Small intestine (tissue), 7 donors: ENCODE measurements around the gene AP1B1. TPM values are rescaled to one million over a fixed set of nuclear protein-coding genes. Genes with fewer than 3 reads are reported as not detected.

Experiments used
- DNase-seq, 2 donors: peaks; one replicate each; pipeline versions ENCODE4 v3.0.0 to v3.0.0-alpha.2; 2013
- FAIRE-seq: peaks from 2 replicates; lab custom pipeline; 2012; peaks lifted over from hg19 to GRCh38; lab: Jason Lieb, UNC
- H3K27ac ChIP-seq, 3 donors: one replicate each; pipeline ENCODE4 v1.5.1; 2013; ENCODE audit warnings: low read length in 2 of 3, mild to moderate bottlenecking in 2 of 3, control low read depth in 1 of 3, inconsistent platforms in 1 of 3, low read depth in 1 of 3, moderate library complexity in 1 of 3
- H3K27me3 ChIP-seq, 3 donors: one replicate each; pipeline ENCODE4 v1.6.1; 2013; ENCODE audit warnings: low read length in 3 of 3, inconsistent platforms in 1 of 3; ENCODE audit not compliant: control insufficient read depth in 3 of 3, insufficient read depth in 3 of 3
- H3K36me3 ChIP-seq, 3 donors: one replicate each; pipeline ENCODE4 v1.6.1; 2013; ENCODE audit warnings: low read length in 3 of 3, inconsistent platforms in 1 of 3, low read depth in 1 of 3, mild to moderate bottlenecking in 1 of 3, moderate library complexity in 1 of 3; ENCODE audit not compliant: control insufficient read depth in 3 of 3, insufficient read depth in 2 of 3
- H3K4me1 ChIP-seq, 3 donors: one replicate each; pipeline ENCODE4 v1.6.1; 2013; ENCODE audit warnings: low read length in 2 of 3, inconsistent platforms in 1 of 3, low read depth in 1 of 3, mild to moderate bottlenecking in 1 of 3, moderate library complexity in 1 of 3; ENCODE audit not compliant: control insufficient read depth in 3 of 3, insufficient read depth in 2 of 3
- H3K4me3 ChIP-seq, 3 donors: one replicate each; pipeline ENCODE4 v1.5.1; 2013; ENCODE audit warnings: low read length in 3 of 3, control low read depth in 1 of 3, inconsistent platforms in 1 of 3, low read depth in 1 of 3, mild to moderate bottlenecking in 1 of 3, moderate library complexity in 1 of 3
- H3K9me3 ChIP-seq, 2 donors: one replicate each; pipeline ENCODE4 v1.6.1; 2013; ENCODE audit warnings: low read depth in 1 of 2, low read length in 1 of 2; ENCODE audit not compliant: control insufficient read depth in 2 of 2, insufficient read depth in 1 of 2
- WGBS, 3 donors: extraction: QIAGEN DNeasy Blood & Tissue Kit; methylation state at CpG; one replicate each; pipeline ENCODE4 v1.1.7; 2013; 5-methylcytosine and 5-hydroxymethylcytosine counted together
- polyA plus RNA-seq, 4 donors: library from polyadenylated mRNA; stranded (reverse) in 3 of 4; unstranded in 1 of 4; fragments of 200-250 nt in 3 of 4; fragments of 120-200 nt in 1 of 4; gene quantifications; one replicate each; pipeline versions ENCODE4 v1.2.1 to v1.2.3, GENCODE V29; 2013
- donor health status: healthy with polysubstance abuse.
- donor health status: control.
- donor health status: control.
- donor health status: Bipolar disorder and iron deficiency.
- donor health status: healthy.

The AP1B1 gene
- polyA plus RNA-seq, 4 donors: 51.6 to 61.6 (median 57.6) TPM

DNA sequence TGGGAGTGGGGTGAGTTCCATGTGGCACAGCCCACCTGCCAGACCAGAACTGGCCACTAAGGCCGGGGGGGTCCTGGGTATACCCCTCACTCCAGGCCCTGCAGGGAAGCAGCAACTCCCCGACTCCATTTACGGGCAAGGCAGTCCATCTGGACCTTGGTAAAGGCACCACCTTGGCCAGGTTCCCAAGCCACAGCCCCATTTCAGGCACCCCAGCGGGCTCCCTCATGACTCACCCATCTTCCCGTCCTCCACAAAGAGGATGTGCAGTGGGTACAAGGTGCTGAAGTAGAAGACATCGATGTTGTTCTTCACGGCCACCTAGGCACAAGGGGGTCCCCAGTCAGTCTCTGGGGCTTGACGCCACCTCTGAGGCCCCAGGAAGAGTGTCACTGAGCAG is 57.2 kb downstream of the AP1B1 start:
- 83 to 89% (median 86%) methylated on average over 8 of the region's 8 CpGs for WGBS, 3 donors
- Histone ChIP-seq H3K9me3 (no peaks in the 10 kb centered on the region), H3K36me3 (peaks cover 26 to 100% (median 30%) of the 10 kb centered on the region in 3 donors), H3K4me3 (no peak overlapping the region), H3K27me3 (no peaks in the 10 kb centered on the region), H3K27ac (no peak overlapping the region), H3K4me1 (no peaks in the 10 kb centered on the region)
- no peak for DNase-seq
- no peak for FAIRE-seq

DNA sequence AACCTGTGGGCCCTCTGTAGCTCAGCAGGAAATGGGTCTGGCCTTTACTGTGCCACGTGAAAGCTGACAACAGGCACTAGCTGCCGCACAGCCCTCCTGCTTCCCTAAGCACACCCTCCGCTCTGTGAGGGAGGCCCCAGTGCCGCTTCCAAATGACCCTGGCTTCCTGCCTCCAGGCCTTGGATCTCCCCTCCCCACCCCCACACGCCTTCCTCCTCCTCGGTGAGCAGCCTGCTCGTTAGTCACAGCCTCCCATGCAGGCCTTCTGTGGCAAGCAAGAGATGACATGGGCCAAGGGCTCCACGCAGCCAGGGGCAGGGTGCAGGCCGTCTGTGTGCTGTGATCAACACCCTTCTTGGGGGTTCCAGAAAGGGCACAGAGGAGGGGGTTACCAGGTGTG is 57.6 kb downstream of the AP1B1 start:
- DNase-seq (no peak), FAIRE-seq (no peak)
- Histone ChIP-seq H3K4me3 (no peak overlapping the region), H3K36me3 (peaks cover 26 to 100% (median 28%) of the 10 kb centered on the region in 3 donors), H3K27me3 (no peaks in the 10 kb centered on the region), H3K27ac (no peak overlapping the region), H3K4me1 (no peaks in the 10 kb centered on the region), H3K9me3 (no peaks in the 10 kb centered on the region)
- WGBS, 3 donors: 55 to 88% (median 81%) methylated on average over 9 of the region's 9 CpGs

DNA sequence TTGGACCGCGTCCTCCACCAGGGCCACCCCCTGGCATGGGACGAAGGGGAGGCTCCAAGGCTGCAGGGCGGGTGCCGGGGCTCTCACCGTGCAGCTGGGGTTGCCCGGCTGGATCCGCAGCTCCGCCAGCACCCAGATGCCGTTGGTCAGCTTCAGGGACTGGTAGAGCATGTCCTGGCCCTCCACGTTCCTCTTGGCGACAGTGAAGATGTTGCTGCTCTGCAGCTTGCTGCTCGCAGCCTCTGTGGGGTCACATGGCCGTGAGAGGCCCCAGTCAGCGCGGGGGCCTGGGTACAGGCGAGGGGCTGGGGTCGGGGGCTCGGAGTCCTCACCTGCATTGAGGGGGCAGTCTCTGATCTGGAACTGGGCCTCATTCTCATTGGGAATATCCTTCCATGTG is 58.1 kb downstream of the AP1B1 start:
- no peaks in the 10 kb centered on the region for H3K9me3 ChIP-seq
- FAIRE-seq (no peak), DNase-seq (no peak)
- 89 to 96% (median 96%) methylated on average over 19 of the region's 19 CpGs for WGBS, 3 donors
- no peaks in the 10 kb centered on the region for H3K27me3 ChIP-seq
- no peak overlapping the region for H3K4me3 ChIP-seq
- no peaks in the 10 kb centered on the region for H3K4me1 ChIP-seq
- peaks cover 26 to 98% (median 28%) of the 10 kb centered on the region in 3 donors for H3K36me3 ChIP-seq
- H3K27ac ChIP-seq: no peak overlapping the region

DNA sequence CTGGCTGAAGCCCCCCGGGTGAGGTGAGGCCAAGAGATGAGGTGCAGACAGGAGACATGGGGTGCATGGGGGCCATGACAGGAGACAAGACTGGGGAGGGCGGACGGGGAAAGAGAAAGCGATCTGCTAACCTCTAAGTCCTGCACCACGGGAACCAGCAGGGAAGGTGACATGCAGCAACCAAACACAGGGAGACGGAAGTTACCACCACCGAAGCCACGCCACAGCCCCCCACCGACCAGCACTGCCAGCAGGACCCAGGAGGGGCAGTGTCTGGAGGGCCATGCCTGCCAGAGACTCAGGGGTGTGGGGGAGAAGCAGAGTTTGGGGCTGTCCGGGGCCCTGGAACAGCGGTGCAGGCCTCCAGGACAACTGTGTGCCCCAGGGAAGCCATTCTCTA is 58.8 kb downstream of the AP1B1 start:
- no peak for DNase-seq

DNA sequence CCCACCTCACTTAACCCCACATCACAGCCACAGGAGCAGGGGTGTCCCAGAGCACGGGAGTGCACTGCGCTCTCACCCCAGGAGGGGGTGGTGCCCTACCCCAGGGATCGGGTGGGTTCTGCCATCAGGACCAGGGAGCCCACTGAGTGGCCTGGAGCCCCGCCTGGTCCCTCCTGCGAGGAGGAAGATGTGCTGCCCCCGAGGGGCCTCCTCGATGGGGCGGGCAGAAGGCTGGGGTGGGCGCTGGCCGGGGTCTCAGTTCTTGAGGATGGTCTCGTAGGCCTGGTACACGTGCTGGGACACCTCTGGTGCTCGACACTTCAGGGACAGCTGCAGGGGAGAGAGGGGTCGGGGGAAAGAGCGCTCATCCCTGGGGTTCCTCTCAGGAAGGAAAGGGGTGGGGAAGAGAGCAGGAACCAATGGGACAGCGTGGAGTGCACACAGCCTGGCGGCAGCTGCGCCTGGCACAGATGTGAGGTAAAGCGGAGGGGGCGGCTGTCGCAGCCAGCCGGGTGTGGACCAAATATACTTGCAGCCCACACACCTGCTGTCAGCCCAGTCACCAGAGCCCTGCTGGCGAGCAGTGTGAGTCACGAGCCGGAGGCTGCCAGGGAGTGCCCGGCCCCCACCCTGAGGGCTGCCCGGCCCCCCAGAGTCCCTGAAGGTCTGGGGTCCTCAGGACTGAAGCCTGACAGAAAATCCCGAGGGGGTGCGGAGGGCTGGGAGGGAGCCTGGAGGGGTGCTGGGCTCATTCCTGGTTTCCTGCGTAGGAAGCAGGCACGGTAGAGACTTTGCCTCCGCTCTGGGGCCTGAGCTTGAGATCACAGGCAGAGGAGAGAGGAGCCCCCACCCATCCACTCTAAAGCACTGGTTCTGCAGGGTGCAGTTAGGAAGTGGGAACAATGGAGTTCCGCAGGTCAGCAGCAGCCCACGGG is 59.5 kb downstream of the AP1B1 start:
- Histone ChIP-seq H3K27me3 (no peaks in the 10 kb centered on the region), H3K27ac (no peak overlapping the region), H3K9me3 (no peaks in the 10 kb centered on the region), H3K4me1 (no peaks in the 10 kb centered on the region), H3K36me3 (peaks cover 25 to 84% (median 26%) of the 10 kb centered on the region in 3 donors), H3K4me3 (no peak overlapping the region)
- FAIRE-seq (no peak), DNase-seq (no peak)
- WGBS, 3 donors: 88 to 97% (median 90%) methylated on average over 33 to 34 of the region's 34 CpGs

More for the DNA sequence above, 58.8 kb downstream of the AP1B1 start:
- Histone ChIP-seq H3K27me3 (no peaks in the 10 kb centered on the region), H3K4me1 (no peaks in the 10 kb centered on the region), H3K27ac (no peak overlapping the region), H3K9me3 (no peaks in the 10 kb centered on the region), H3K4me3 (no peak overlapping the region), H3K36me3 (peaks cover 26 to 91% (median 26%) of the 10 kb centered on the region in 3 donors)
- no peak for FAIRE-seq
- 93 to 94% (median 94%) methylated on average over 10 to 11 of the region's 11 CpGs for WGBS, 3 donors

DNA sequence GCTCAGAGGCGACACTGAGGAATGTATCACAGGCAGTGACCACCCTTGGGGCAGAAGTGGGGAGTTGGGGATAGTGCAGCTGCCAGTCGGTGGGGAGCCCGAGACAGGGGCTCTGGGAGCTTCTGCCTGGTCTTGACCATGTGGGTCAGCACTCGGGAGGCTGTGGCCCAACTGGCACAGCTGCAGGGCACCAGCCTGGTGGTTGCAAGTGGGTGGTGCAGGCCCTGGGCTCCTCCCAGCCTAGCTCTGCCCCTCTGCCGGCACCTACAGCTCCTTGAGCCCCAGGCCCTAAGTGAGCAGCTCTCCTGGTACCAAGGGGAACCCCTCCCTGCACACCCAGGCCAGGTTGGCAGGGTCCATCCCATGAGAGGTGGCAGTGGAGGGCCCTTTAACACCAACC is 60.3 kb downstream of the AP1B1 start:
- Histone ChIP-seq H3K27ac (no peak overlapping the region), H3K4me3 (no peak overlapping the region), H3K9me3 (no peaks in the 10 kb centered on the region), H3K36me3 (peaks cover 22 to 78% (median 25%) of the 10 kb centered on the region in 3 donors), H3K27me3 (no peaks in the 10 kb centered on the region), H3K4me1 (no peaks in the 10 kb centered on the region)
- 89 to 90% (median 90%) methylated on average over 4 to 5 of the region's 5 CpGs for WGBS, 3 donors
- DNase-seq (no peak), FAIRE-seq (no peak)

DNA sequence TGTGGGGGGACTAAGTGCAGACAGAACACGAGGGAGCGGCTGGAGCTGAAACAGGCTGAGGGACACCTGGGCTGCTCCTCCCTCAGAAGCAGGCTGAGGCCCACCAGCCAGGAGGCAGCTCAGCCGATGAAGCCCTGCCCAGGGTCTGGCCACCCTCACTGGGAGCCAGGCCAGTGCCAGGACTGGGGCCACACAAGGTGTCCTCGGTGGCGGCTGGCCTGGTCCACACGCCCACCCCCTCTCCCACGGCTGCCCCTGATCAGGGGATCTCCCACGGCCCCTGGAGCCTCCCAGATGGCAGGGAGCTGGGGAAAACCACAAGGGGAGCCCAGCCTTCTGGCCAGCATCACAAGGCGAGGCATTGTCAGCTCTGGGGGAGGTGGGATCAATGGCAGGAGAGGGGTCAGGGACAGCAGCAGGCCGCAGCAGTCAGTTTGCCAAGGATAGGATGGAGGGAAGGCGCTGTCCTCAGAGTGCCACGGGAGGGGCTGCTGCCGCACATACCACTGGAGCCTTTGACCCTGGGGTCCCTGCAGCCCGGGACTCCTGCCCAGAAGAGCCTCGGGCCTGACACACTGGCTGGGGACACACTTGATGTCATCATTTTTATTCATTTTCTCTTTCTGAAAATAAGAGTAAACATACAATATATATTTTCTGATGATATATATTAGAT is 61.1 kb downstream of the AP1B1 start:
- FAIRE-seq (no peak), DNase-seq (no peak)
- WGBS, 3 donors: 83 to 88% (median 87%) methylated on average over 15 of the region's 15 CpGs
- Histone ChIP-seq H3K36me3 (peaks cover 21 to 70% (median 22%) of the 10 kb centered on the region in 3 donors), H3K4me1 (no peaks in the 10 kb centered on the region), H3K4me3 (no peak overlapping the region), H3K27ac (no peak overlapping the region), H3K27me3 (no peaks in the 10 kb centered on the region), H3K9me3 (no peaks in the 10 kb centered on the region)

DNA sequence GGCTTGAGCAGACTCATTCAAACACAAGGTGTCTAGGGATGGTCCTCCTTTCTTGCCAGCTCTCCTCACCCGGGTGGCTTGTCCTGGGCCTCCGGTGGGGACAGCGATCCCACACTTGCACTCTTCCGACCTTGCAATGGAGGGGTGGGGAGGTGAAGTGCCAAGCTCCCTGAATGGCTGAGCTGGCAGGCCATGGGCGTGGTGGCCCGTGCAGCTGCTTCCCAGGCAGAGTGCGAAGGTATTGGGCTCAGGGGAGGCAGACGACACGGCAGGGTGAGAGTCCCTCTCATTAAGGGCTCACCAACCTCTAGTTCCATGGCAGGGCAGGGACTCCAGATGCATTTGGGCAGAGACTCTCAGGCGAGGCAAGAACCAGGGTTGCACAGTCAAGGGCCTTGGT is 61.9 kb downstream of the AP1B1 start:
- 51 to 83% (median 69%) methylated on average over 10 of the region's 10 CpGs for WGBS, 3 donors
- no peaks in the 10 kb centered on the region for H3K9me3 ChIP-seq
- H3K4me3 ChIP-seq: no peak overlapping the region
- H3K36me3 ChIP-seq: peaks cover 19 to 63% (median 19%) of the 10 kb centered on the region in 3 donors
- FAIRE-seq (no peak), DNase-seq (no peak)
- H3K27me3 ChIP-seq: no peaks in the 10 kb centered on the region
- no peak overlapping the region for H3K27ac ChIP-seq
- H3K4me1 ChIP-seq: no peaks in the 10 kb centered on the region
